Mucosa of descending colon (tissue), 3 donors: ENCODE results near the gene ADAMTS2. TPM values are rescaled to one million over a fixed set of nuclear protein-coding genes. Genes with fewer than 3 reads are reported as not detected.

Source experiments
- ATAC-seq: fragments of 200-7000 bp; cut with Tn5 transposase; one replicate; pipeline ENCODE4 v1.9.1; 2020; ENCODE audit warnings: mild to moderate bottlenecking, moderate library complexity
- DNase-seq, 3 donors: peaks; one replicate each; pipeline ENCODE4 v3.0.0-alpha.2; 2020
- H3K36me3 ChIP-seq: fragments of 200-600 bp; one replicate; pipeline ENCODE4 v1.8.0; 2021; ENCODE audit warnings: low read depth, mild to moderate bottlenecking
- H3K4me1 ChIP-seq: fragments of 200-600 bp; one replicate; pipeline ENCODE4 v1.8.0; 2021; ENCODE audit warnings: low read depth, mild to moderate bottlenecking
- H3K4me3 ChIP-seq: fragments of 200-600 bp; one replicate; pipeline ENCODE4 v1.8.0; 2021; ENCODE audit warnings: mild to moderate bottlenecking
- H3K9me3 ChIP-seq: fragments of 200-600 bp; one replicate; pipeline ENCODE4 v1.8.0; 2021; ENCODE audit warnings: mild to moderate bottlenecking
- CTCF ChIP-seq: fragments of 200-600 bp; IDR thresholded peaks from one replicate; pipeline ENCODE4 v1.8.0; 2022; ENCODE audit warnings: antibody characterized with exemption, mild to moderate bottlenecking
- intact Hi-C, 2 donors: fragments of 100-400 bp; cut with DNase I in 1 of 2; cut with micrococcal nuclease in 1 of 2; formaldehyde crosslinking; loops; one replicate each; pipeline versions ENCODE4 v1.11.0 to v1.11.1; 2022; cut with DNase I, micrococcal nuclease
- total RNA-seq, 3 donors: library from RNA; stranded (reverse); fragmentation: NEBNext Ultra II Directional in 2 of 3; extraction: Animal tissue kit (Norgen Biotek cat#: 25700) in 2 of 3; gene quantifications; one replicate each; pipeline versions ENCODE4 v1.2.1 to v1.2.4, GENCODE V29; 2021 to 2023
- donor health status: DM: no; HTN: no; CAD: no; lungs with moderate emphysema.
- donor health status: DM: no; HTN: no; CAD: no.
- donor health status: DM: no; HTN: yes; CAD: no.

The ADAMTS2 gene
- total RNA-seq, 3 donors from 2014 or later: 1.3 to 9.2 (median 7.3) TPM

DNA sequence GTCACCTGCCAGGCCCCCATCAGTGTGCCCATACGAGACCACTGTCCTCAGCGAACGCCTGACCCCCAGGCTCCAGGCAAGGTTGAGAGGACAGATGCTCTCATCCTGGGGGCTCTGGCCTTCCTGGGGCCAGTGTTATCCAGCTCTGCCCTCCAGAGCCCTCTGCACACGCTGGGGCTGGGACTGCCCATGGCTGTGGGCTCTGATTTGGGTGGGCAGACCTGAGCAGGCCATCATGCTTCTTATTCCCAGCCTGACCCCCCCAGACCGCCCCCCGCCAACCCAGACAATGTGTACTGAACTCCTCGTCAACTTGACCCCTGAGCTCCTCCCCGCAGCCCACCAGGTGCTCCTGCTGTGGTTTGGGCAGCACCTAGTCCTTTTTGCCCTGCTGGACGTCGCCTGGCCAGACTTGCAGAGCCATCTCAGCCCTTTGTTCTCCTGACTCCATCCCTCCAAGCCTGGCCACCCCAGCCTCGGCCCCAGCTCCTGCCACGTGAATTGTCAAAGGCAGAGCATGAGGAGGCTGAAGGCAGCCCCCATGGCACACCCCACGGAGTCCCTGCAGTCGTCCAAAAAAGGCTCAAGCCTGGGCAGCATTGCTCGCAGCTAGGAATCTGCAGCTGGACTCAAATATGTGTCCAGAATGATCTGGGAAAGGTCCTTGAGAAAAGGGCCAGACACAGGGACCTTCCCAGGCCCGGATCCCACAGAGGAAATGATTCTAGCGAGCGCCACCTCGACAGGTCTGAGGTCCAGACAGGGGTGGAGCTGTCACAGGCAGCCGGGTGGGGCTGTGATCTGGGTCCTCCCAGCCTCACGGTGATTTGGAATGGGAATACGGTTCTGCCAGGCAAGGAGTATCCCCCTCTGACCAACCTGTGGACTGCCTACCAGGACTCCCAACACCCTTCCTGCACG, 87.0 kb downstream of the ADAMTS2 start:
- Histone ChIP-seq H3K36me3 (no peaks in the 10 kb centered on the region), H3K4me3 (no peak overlapping the region), H3K9me3 (no peaks in the 10 kb centered on the region), H3K4me1 (no peaks in the 10 kb centered on the region)
- no peak for TF ChIP-seq CTCF
- ATAC-seq (no peak), DNase-seq (no peak)
- intact Hi-C loops: no loop called here

DNA sequence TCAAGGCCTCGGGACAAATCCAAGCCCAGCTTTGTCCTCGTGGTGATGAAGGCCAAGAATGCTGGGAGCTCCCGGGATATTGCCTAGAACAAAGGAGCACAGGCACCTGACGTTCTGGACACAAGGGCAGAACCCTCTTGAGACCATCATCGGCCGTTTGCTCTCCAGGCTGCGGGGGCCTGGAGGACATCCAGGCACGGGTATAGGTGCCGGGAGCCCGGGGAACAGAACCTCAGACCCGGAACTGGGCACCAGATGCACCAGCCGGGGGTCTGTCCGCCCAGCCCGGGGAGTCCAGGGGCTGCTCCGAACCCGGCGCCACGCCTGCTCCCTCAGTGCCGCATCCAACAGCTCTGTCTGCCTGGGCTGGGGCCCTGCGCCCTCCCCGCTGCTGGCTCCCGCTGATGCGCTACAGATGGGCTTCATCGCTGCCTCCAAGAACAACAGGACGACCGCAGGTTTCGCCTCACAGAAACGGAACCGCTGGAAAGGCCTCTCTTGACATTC, 88.0 kb downstream of the ADAMTS2 start:
- intact Hi-C loops: no loop called here
- Histone ChIP-seq H3K36me3 (no peaks in the 10 kb centered on the region), H3K9me3 (no peaks in the 10 kb centered on the region), H3K4me3 (no peak overlapping the region), H3K4me1 (no peaks in the 10 kb centered on the region)
- ATAC-seq: no peak
- DNase-seq: no peak
- no peak for TF ChIP-seq CTCF

GRCh38 chr5:179256328-179257175, 88.7 kb downstream of the ADAMTS2 start:
- intact Hi-C loops: no loop called here
- DNase-seq (no peak), ATAC-seq (no peak)
- TF ChIP-seq CTCF: no peak
- H3K36me3 ChIP-seq: no peaks in the 10 kb centered on the region
- no peaks in the 10 kb centered on the region for H3K9me3 ChIP-seq
- H3K4me1 ChIP-seq: no peaks in the 10 kb centered on the region
- H3K4me3 ChIP-seq: no peak overlapping the region

DNA sequence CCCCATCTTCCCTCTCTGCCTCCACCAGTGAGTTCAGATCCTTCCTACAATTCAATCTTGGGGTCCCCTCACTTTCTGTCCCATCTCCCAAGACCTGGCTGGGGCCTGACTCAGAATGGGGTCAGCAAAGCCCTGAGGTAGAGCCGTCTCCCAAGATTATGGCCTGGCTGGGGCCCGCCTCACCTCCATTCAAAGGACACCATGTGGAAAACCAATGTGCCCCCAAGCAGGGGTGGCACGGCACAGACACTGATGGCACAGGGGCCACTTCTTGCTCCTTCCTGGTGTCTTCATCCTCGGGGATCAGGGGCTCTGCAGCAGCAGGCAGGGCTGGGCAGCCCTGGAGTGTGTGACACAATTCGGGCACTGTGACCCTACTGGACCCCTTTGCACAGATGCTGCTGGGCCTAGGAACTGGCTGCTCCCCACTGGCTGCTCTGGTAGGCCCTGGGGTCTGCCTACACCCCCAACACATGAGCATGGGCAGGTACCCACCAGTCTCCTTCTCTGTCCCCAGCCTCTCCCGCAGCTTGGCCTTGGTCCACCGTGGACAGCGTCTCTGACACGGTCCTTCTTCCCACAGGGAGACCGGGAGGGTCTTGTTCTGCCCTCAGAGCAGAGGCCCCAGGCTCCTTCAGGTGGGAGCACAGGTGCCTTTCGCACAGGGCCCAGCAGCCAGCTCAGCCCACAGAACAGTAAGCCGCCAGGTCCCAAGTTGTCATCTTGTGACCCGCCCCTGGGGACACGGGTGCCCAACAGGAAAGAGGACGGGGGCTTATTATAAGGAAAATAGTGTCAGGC, 89.5 kb downstream of the ADAMTS2 start:
- Histone ChIP-seq H3K4me1 (no peaks in the 10 kb centered on the region), H3K4me3 (no peak overlapping the region), H3K36me3 (no peaks in the 10 kb centered on the region), H3K9me3 (no peaks in the 10 kb centered on the region)
- DNase-seq (no peak), ATAC-seq (no peak)
- intact Hi-C loops: no loop called here
- TF ChIP-seq CTCF: no peak

- ATAC-seq (no peak), DNase-seq (no peak)
- intact Hi-C loops: no loop called here
- H3K36me3 ChIP-seq: no peaks in the 10 kb centered on the region
- no peak for TF ChIP-seq CTCF
- no peaks in the 10 kb centered on the region for H3K4me1 ChIP-seq
- no peaks in the 10 kb centered on the region for H3K9me3 ChIP-seq
- H3K4me3 ChIP-seq: no peak overlapping the region
These were observed 90.5 kb downstream of the ADAMTS2 start for GRCh38 chr5:179254638-179255271.
